HG03469 (cell line): ENCODE data around the gene TNIK.
"Not testable (repeated sequence)": the region's sequence is repeated elsewhere in the genome, so short reads cannot be mapped to it uniquely, and the experiment has no call there.

Experiments used
- ATAC-seq: cut with Tn5 transposase; IDR thresholded peaks from one replicate; pipeline ENCODE4 v1.9.1; 2021; ENCODE audit warnings: mild to moderate bottlenecking, moderate library complexity, moderate number of reproducible peaks; ENCODE audit not compliant: unreplicated experiment

Gene TNIK

GRCh38 chr3:171389491-171389890, 70.7 kb downstream of the TNIK start:
- ATAC-seq: no peak

GRCh38 chr3:171388527-171388926, 71.7 kb downstream of the TNIK start:
- ATAC-seq: no peak

- no peak for ATAC-seq
Observed at GRCh38 chr3:171387062-171387461, 73.1 kb downstream of the TNIK start.

GRCh38 chr3:171385086-171385485, 75.1 kb downstream of the TNIK start:
- ATAC-seq: no peak

- ATAC-seq: no peak
Observed at GRCh38 chr3:171384101-171384891, 75.9 kb downstream of the TNIK start.

- no peak for ATAC-seq
Observed at GRCh38 chr3:171383206-171384018, 76.8 kb downstream of the TNIK start.

GRCh38 chr3:171382347-171382746, 77.9 kb downstream of the TNIK start:
- ATAC-seq: not testable (repeated sequence)

GRCh38 chr3:171380711-171381425, 79.3 kb downstream of the TNIK start:
- ATAC-seq: no peak

- ATAC-seq: no peak
Observed at GRCh38 chr3:171379961-171380483, 80.2 kb downstream of the TNIK start.

- no peak for ATAC-seq
Observed at GRCh38 chr3:171379281-171379680, 80.9 kb downstream of the TNIK start.

- no peak for ATAC-seq
Observed at GRCh38 chr3:171378586-171378985, 81.6 kb downstream of the TNIK start.

GRCh38 chr3:171377859-171378258, 82.3 kb downstream of the TNIK start:
- no peak for ATAC-seq

- no peak for ATAC-seq
Observed at GRCh38 chr3:171376596-171376947, 83.6 kb downstream of the TNIK start.

GRCh38 chr3:171375666-171376595, 84.3 kb downstream of the TNIK start:
- ATAC-seq: no peak

- ATAC-seq: no peak
Observed at GRCh38 chr3:171374661-171375285, 85.4 kb downstream of the TNIK start.

- no peak for ATAC-seq
Observed at GRCh38 chr3:171374260-171374659, 85.9 kb downstream of the TNIK start.

- no peak for ATAC-seq
Observed at GRCh38 chr3:171373711-171374110, 86.5 kb downstream of the TNIK start.

GRCh38 chr3:171372694-171373093, 87.5 kb downstream of the TNIK start:
- ATAC-seq: no peak

GRCh38 chr3:171371354-171371753, 88.9 kb downstream of the TNIK start:
- ATAC-seq: no peak

GRCh38 chr3:171369156-171369555, 91.0 kb downstream of the TNIK start:
- no peak for ATAC-seq
